Mammary epithelial cell (primary cell): ENCODE measurements around the gene PNPLA1.

Source experiments
- EZH2 ChIP-seq: IDR thresholded peaks from 2 replicates; pipeline ENCODE4 v1.6.1; 2012; ENCODE audit warnings: low read length, inconsistent platforms, borderline replicate concordance
- TF ChIP-seq, protein P1 (sequence below), 2 donors: IDR thresholded peaks in 1 of 2; conservative IDR thresholded peaks in 1 of 2; 2 replicates each; pipeline ENCODE4 v1.5.1; 2011 to 2012; ENCODE audit warnings: inconsistent platforms in 2 of 2, low read length in 2 of 2, mild to moderate bottlenecking in 2 of 2, control low read depth in 1 of 2, low read depth in 1 of 2; ENCODE audit not compliant: insufficient read depth in 1 of 2; ENCODE audit errors: extremely low read depth in 1 of 2

DNA sequence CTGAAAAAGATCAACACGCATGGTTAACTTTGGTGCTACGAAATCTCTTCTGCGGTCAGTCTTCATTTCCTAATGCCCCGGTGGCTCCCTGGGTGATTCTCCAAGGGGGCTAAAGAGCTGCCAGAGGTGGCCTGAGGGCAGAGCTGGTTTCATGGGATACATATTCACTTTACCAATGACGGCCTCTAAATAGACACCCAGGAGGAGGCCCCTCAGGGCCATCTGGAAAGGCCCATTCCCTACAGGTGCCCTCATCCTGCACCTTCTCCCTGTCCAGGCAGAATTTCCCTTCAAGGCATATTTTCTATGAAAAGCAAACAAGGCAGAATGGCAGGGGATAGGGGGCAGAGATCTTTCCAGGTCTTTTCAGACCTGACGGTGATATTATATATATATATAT is 54.3 kb downstream of the PNPLA1 start:
- TF ChIP-seq, protein P1, sequence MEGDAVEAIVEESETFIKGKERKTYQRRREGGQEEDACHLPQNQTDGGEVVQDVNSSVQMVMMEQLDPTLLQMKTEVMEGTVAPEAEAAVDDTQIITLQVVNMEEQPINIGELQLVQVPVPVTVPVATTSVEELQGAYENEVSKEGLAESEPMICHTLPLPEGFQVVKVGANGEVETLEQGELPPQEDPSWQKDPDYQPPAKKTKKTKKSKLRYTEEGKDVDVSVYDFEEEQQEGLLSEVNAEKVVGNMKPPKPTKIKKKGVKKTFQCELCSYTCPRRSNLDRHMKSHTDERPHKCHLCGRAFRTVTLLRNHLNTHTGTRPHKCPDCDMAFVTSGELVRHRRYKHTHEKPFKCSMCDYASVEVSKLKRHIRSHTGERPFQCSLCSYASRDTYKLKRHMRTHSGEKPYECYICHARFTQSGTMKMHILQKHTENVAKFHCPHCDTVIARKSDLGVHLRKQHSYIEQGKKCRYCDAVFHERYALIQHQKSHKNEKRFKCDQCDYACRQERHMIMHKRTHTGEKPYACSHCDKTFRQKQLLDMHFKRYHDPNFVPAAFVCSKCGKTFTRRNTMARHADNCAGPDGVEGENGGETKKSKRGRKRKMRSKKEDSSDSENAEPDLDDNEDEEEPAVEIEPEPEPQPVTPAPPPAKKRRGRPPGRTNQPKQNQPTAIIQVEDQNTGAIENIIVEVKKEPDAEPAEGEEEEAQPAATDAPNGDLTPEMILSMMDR (conservative IDR thresholded peaks at IDR 0.05 in 1 of 2, IDR thresholded peaks at IDR 0.05 in 1 of 2; ENCODE audit: extremely low read depth in 1 of 2, insufficient read depth in 1 of 2, low read depth in 1 of 2, low read length in 2 of 2) = no peak
- no peak for TF ChIP-seq EZH2
